LoVo (cell line): ENCODE measurements around the gene RNASEL.
A peak's percentile ranks its signal among the peaks of the same experiment; 100 is the strongest.

ENCODE experiments used
- DNase-seq: peaks from one replicate; pipeline ENCODE4 v3.0.0-alpha.2; 2016; ENCODE audit warnings: low spot score

Gene RNASEL

GRCh38 chr1:182600036-182600713 is 11.1 kb upstream of the RNASEL start:
- DNase-seq = no peak

- no peak for DNase-seq
Observed at GRCh38 chr1:182599339-182599738, 10.3 kb upstream of the RNASEL start.

GRCh38 chr1:182598296-182598695 is 9.2 kb upstream of the RNASEL start:
- DNase-seq = no peak

GRCh38 chr1:182596934-182597333 is 7.9 kb upstream of the RNASEL start:
- DNase-seq = no peak

- peak; percentile 47 for DNase-seq
Observed at GRCh38 chr1:182595641-182596240, 6.7 kb upstream of the RNASEL start.

- DNase-seq = no peak
Observed at GRCh38 chr1:182589931-182590330, 875 bp upstream of the RNASEL start.

- DNase-seq = no peak
Observed at GRCh38 chr1:182589520-182589919, 464 bp upstream of the RNASEL start.

GRCh38 chr1:182587666-182588499 is 1.2 kb downstream of the RNASEL start:
- no peak for DNase-seq

GRCh38 chr1:182587093-182587492 is 2.0 kb downstream of the RNASEL start:
- no peak for DNase-seq

- DNase-seq = no peak
Observed at GRCh38 chr1:182586380-182586779, 2.7 kb downstream of the RNASEL start.

GRCh38 chr1:182584746-182585145 is 4.3 kb downstream of the RNASEL start:
- DNase-seq = no peak

GRCh38 chr1:182580736-182581135 is 8.3 kb downstream of the RNASEL start:
- no peak for DNase-seq

GRCh38 chr1:182575540-182576149 is 13.4 kb downstream of the RNASEL start:
- DNase-seq = peak; percentile 68

GRCh38 chr1:182574156-182574555 is 14.9 kb downstream of the RNASEL start:
- DNase-seq = no peak

- DNase-seq = no peak
Observed at GRCh38 chr1:182570611-182570970, 18.5 kb downstream of the RNASEL start.

- DNase-seq = no peak
Observed at GRCh38 chr1:182569939-182570610, 19.0 kb downstream of the RNASEL start.

- no peak for DNase-seq
Observed at GRCh38 chr1:182568647-182569284, 20.3 kb downstream of the RNASEL start.

GRCh38 chr1:182567629-182568028 is 21.4 kb downstream of the RNASEL start:
- DNase-seq = no peak

- DNase-seq = no peak
Observed at GRCh38 chr1:182565537-182565936, 23.5 kb downstream of the RNASEL start.

GRCh38 chr1:182564406-182565004 is 24.6 kb downstream of the RNASEL start:
- no peak for DNase-seq

- DNase-seq = no peak
Observed at GRCh38 chr1:182563095-182563494, 26.0 kb downstream of the RNASEL start.
